K562 (cell line): ENCODE data around the gene SPAG9. TPM values are rescaled to one million over a fixed set of nuclear protein-coding genes. Genes with fewer than 3 reads are reported as not detected.
A peak's percentile ranks its signal among the peaks of the same experiment; 100 is the strongest.

Experiments
- BRF2 ChIP-seq: IDR thresholded peaks from 3 replicates; pipeline ENCODE4 v1.6.1; 2011; ENCODE audit warnings: borderline replicate concordance, mild to moderate bottlenecking; ENCODE audit not compliant: insufficient read length, insufficient read depth
- HIVEP1 ChIP-seq: fragments of 250-450 bp; sonication (Bioruptor Pico); IDR thresholded peaks from 2 replicates; pipeline ENCODE4 v1.4.0; 2020; ENCODE audit warnings: mild to moderate bottlenecking
- HMG20A ChIP-seq: fragments of 450-650 bp; formaldehyde crosslinking; conservative IDR thresholded peaks from 2 replicates; pipeline ENCODE4 v1.4.0; 2020; ENCODE audit warnings: mild to moderate bottlenecking, mixed read lengths
- MYNN ChIP-seq, 2 experiments: sonication (generic); formaldehyde crosslinking in 1 of 2; IDR thresholded peaks; 2 replicates each; pipeline versions ENCODE4 v1.5.0 to v1.6.1; 2016 to 2020; ENCODE audit warnings: antibody characterized with exemption in 1 of 2, missing genetic modification reagents in 1 of 2
- NUFIP1 ChIP-seq: fragments of 450-650 bp; IDR thresholded peaks from 2 replicates; pipeline ENCODE4 v1.6.1; 2018; ENCODE audit not compliant: partially characterized antibody
- RFX7 ChIP-seq: fragments of 250-450 bp; sonication (Bioruptor Pico); IDR thresholded peaks from 2 replicates; pipeline ENCODE4 v1.5.1; 2021; ENCODE audit warnings: mild to moderate bottlenecking
- TBL1XR1 ChIP-seq, 2 experiments: IDR thresholded peaks; 2 replicates each; pipeline ENCODE4 v1.6.1; 2012; ENCODE audit warnings: improper control_type of control experiment in 2 of 2, low read length in 2 of 2, mild to moderate bottlenecking in 1 of 2
- U2AF1 ChIP-seq: fragments of 200-400 bp; formaldehyde crosslinking; optimal IDR thresholded peaks from 2 replicates; pipeline ENCODE3; 2017; ENCODE audit warnings: mild to moderate bottlenecking, low read depth, low read length, moderate library complexity
- ZNF121 ChIP-seq: sonication (generic); formaldehyde crosslinking; conservative IDR thresholded peaks from 2 replicates; pipeline ENCODE4 v1.8.0; 2022; ENCODE audit warnings: missing genetic modification reagents
- ZNF184 ChIP-seq: sonication (generic); formaldehyde crosslinking; IDR thresholded peaks from 2 replicates; pipeline ENCODE4 v1.5.0; 2020; ENCODE audit warnings: missing genetic modification reagents
- ZNF655 ChIP-seq: fragments of 250-450 bp; sonication (Bioruptor Pico); IDR thresholded peaks from 2 replicates; pipeline ENCODE4 v1.5.0; 2021
- ZNF785 ChIP-seq: fragments of 250-450 bp; sonication (Bioruptor Pico); IDR thresholded peaks from 2 replicates; pipeline ENCODE4 v1.4.0; 2020; ENCODE audit warnings: mild to moderate bottlenecking
- polyA plus RNA-seq, 8 experiments: library from polyadenylated mRNA; depleted of rRNA in 4 of 8; stranded (reverse) in 5 of 8; unstranded in 3 of 8; fragments of >200 nt; fragmentation: Nextera tagmentation in 2 of 8; fragmentation: Illumina TruSeq in 1 of 8; extraction: Ambion mirVana in 2 of 8; extraction: Trizol in 1 of 8; gene quantifications; 2 replicates each; pipeline versions ENCODE4 v1.2.1 to v1.2.3, GENCODE V29; 2011 to 2014; ENCODE audit warnings: inconsistent platforms in 1 of 8, missing spikeins in 1 of 8
- total RNA-seq, 7 experiments: library from RNA; depleted of rRNA in 6 of 7; stranded (reverse); fragments of >200 nt in 6 of 7; fragmentation: Illumina TruSeq in 2 of 7; extraction: Trizol in 2 of 7; gene quantifications; 2 replicates each; pipeline versions ENCODE4 v1.2.1 to v1.2.3, GENCODE V29; 2011 to 2021; ENCODE audit warnings: low replicate concordance in 1 of 7
- TF ChIP-seq, protein P1 (sequence below), 2 experiments: fragments of 150-350 bp in 1 of 2; IDR thresholded peaks; 2 replicates each; pipeline ENCODE4 v1.6.1; 2012 to 2016; ENCODE audit warnings: low read depth in 2 of 2, low read length in 2 of 2, mild to moderate bottlenecking in 1 of 2, moderate library complexity in 1 of 2
- TF ChIP-seq, protein P2 (sequence below): sonication (generic); formaldehyde crosslinking; IDR thresholded peaks from 2 replicates; pipeline ENCODE4 v1.8.1; 2023; ENCODE audit warnings: mild to moderate bottlenecking, missing genetic modification reagents
- TF ChIP-seq, protein P3 (sequence below): fragments of 150-350 bp; conservative IDR thresholded peaks from 2 replicates; pipeline ENCODE4 v1.6.1; 2014; ENCODE audit warnings: low read length

The SPAG9 gene
- total and polyA plus RNA-seq, 9 of the 15 experiments (the other 6 are each of a cell fraction or from before 2014, with no cell fraction given), result 12.2 to 99.2 (median 58.2) TPM

DNA sequence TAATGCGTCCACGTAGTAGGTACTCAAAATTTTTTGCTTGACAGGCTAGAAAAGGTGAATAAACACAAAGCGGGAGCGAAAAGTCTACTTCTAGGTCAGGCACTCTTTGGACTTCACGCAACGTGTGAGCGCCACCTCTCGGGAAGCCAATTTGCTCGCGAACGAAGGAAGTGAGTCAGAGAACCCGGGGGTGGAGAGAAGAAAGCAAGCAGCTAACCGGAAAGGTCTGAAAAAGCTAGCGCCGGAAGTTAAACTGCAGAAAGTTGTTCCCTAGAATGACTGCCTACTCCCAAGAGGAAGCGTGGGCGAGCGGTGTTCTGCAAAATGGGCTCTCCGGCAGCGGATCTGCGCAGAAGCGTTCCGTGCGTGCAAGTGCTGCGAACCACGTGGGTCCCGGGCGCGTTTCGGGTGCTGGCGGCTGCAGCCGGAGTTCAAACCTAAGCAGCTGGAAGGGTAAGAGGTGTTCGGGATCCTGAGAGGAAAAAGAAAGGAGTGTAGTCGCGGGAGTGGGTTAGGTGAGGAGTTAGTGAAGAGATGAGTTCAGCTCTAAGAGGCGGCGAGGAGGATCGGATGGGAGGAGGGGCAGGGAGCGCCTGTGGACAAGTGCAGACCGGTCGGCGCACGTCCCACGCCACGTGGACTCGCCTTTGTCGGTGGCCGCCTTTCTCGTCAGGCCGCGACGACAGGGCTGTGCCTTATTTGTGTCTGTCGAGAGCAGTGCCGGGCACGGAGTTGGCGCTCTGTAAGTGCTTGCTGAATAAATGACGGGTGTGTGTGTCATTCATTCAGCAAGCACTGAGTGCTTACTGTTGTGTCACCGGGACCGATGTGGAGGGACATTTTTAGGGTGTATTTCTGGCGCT lies 32.8 kb upstream of the SPAG9 start, which contains the start of gene NME1 (continued):
- TF ChIP-seq BRF2 (no peak), ZNF184 (CRISPR knock-in tag) (no peak), U2AF1 (no peak), ZNF655 (no peak), HIVEP1 (CRISPR knock-in tag) (no peak), RFX7 (CRISPR knock-in tag) (0 out of 2 replicates have a peak, but pooled peaks have one; percentile 40), ZNF121 (CRISPR knock-in tag) (no peak), ZNF785 (CRISPR knock-in tag) (no peak), MYNN (IDR thresholded peaks at IDR 0.05) (peak; percentile 85), MYNN (CRISPR knock-in tag; IDR thresholded peaks at IDR 0.05) (no peak), TBL1XR1 (IDR thresholded peaks at IDR 0.05; ENCODE audit: low read length in 2 of 2) (peak; percentile 90 to 95; a peak in 3 of 4 replicates), NUFIP1 (no peak), HMG20A (CRISPR knock-in tag) (no peak)
- TF ChIP-seq, protein P1, sequence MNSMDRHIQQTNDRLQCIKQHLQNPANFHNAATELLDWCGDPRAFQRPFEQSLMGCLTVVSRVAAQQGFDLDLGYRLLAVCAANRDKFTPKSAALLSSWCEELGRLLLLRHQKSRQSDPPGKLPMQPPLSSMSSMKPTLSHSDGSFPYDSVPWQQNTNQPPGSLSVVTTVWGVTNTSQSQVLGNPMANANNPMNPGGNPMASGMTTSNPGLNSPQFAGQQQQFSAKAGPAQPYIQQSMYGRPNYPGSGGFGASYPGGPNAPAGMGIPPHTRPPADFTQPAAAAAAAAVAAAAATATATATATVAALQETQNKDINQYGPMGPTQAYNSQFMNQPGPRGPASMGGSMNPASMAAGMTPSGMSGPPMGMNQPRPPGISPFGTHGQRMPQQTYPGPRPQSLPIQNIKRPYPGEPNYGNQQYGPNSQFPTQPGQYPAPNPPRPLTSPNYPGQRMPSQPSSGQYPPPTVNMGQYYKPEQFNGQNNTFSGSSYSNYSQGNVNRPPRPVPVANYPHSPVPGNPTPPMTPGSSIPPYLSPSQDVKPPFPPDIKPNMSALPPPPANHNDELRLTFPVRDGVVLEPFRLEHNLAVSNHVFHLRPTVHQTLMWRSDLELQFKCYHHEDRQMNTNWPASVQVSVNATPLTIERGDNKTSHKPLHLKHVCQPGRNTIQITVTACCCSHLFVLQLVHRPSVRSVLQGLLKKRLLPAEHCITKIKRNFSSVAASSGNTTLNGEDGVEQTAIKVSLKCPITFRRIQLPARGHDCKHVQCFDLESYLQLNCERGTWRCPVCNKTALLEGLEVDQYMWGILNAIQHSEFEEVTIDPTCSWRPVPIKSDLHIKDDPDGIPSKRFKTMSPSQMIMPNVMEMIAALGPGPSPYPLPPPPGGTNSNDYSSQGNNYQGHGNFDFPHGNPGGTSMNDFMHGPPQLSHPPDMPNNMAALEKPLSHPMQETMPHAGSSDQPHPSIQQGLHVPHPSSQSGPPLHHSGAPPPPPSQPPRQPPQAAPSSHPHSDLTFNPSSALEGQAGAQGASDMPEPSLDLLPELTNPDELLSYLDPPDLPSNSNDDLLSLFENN (IDR thresholded peaks at IDR 0.05; ENCODE audit: low read depth in 2 of 2, low read length in 2 of 2), result peak in 1 of 2 experiments; percentile 78; a peak in 2 of 4 replicates
- TF ChIP-seq, protein P2, sequence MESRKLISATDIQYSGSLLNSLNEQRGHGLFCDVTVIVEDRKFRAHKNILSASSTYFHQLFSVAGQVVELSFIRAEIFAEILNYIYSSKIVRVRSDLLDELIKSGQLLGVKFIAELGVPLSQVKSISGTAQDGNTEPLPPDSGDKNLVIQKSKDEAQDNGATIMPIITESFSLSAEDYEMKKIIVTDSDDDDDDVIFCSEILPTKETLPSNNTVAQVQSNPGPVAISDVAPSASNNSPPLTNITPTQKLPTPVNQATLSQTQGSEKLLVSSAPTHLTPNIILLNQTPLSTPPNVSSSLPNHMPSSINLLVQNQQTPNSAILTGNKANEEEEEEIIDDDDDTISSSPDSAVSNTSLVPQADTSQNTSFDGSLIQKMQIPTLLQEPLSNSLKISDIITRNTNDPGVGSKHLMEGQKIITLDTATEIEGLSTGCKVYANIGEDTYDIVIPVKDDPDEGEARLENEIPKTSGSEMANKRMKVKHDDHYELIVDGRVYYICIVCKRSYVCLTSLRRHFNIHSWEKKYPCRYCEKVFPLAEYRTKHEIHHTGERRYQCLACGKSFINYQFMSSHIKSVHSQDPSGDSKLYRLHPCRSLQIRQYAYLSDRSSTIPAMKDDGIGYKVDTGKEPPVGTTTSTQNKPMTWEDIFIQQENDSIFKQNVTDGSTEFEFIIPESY (CRISPR knock-in tag), result peak; percentile 94
- TF ChIP-seq, protein P3, sequence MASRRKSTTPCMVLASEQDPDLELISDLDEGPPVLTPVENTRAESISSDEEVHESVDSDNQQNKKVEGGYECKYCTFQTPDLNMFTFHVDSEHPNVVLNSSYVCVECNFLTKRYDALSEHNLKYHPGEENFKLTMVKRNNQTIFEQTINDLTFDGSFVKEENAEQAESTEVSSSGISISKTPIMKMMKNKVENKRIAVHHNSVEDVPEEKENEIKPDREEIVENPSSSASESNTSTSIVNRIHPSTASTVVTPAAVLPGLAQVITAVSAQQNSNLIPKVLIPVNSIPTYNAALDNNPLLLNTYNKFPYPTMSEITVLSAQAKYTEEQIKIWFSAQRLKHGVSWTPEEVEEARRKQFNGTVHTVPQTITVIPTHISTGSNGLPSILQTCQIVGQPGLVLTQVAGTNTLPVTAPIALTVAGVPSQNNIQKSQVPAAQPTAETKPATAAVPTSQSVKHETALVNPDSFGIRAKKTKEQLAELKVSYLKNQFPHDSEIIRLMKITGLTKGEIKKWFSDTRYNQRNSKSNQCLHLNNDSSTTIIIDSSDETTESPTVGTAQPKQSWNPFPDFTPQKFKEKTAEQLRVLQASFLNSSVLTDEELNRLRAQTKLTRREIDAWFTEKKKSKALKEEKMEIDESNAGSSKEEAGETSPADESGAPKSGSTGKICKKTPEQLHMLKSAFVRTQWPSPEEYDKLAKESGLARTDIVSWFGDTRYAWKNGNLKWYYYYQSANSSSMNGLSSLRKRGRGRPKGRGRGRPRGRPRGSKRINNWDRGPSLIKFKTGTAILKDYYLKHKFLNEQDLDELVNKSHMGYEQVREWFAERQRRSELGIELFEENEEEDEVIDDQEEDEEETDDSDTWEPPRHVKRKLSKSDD, result peak; percentile 87
